Endothelial cell of umbilical vein (primary cell): ENCODE data around the gene CD86. TPM values are rescaled to one million over a fixed set of nuclear protein-coding genes. Genes with fewer than 3 reads are reported as not detected.

ENCODE experiments used
- BruUV-seq: library from RNA; stranded (reverse); fragments of 400-500 nt; replicated peaks from 2 replicates; lab custom pipeline; 2021; lab: Mats Ljungman, UMichigan
- CTCF ChIA-PET: fragments of 300-600, 350-600 bp; sonication (Branson Sonifier 250); formaldehyde crosslinking; loops from one replicate; lab custom pipeline; 2021; ENCODE audit warnings: antibody characterized with exemption, inconsistent platforms; lab: Charles Lee
- POLR2A ChIA-PET: fragments of 300-600, 350-600 bp; sonication (Branson Sonifier 250); formaldehyde crosslinking; loops from one replicate; lab custom pipeline; 2021; ENCODE audit warnings: antibody characterized with exemption, inconsistent platforms; lab: Charles Lee
- DNase-seq: peaks from one replicate; pipeline ENCODE4 v3.0.0-alpha.2; 2011; ENCODE audit warnings: low read depth, low spot score
- FAIRE-seq: peaks from 2 replicates; lab custom pipeline; 2011; peaks lifted over from hg19 to GRCh38; lab: Jason Lieb, UNC
- H2AFZ ChIP-seq: 2 replicates; pipeline ENCODE4 v1.6.0; 2012; ENCODE audit warnings: low read depth, low read length, control low read depth, inconsistent platforms
- H3K27ac ChIP-seq: 2 replicates; pipeline ENCODE4 v1.5.1; 2011; ENCODE audit warnings: low read depth, mild to moderate bottlenecking, control low read depth, low read length, moderate library complexity; ENCODE audit not compliant: insufficient read depth
- H3K27me3 ChIP-seq, 2 experiments: 2 replicates each; pipeline versions ENCODE4 v1.6.0 to v1.6.1; 2011; ENCODE audit warnings: low read length in 2 of 2, mixed read lengths in 1 of 2; ENCODE audit not compliant: control insufficient read depth in 2 of 2, insufficient read depth in 2 of 2
- H3K36me3 ChIP-seq, 2 experiments: 2 replicates in 1 of 2; 3 replicates in 1 of 2; pipeline ENCODE4 v1.5.1; 2011; ENCODE audit warnings: low read length in 2 of 2, mild to moderate bottlenecking in 1 of 2, moderate library complexity in 1 of 2; ENCODE audit not compliant: control insufficient read depth in 2 of 2, insufficient read depth in 2 of 2; ENCODE audit errors: extremely low read depth in 1 of 2
- H3K4me1 ChIP-seq: 3 replicates; pipeline ENCODE4 v1.5.1; 2011; ENCODE audit warnings: mild to moderate bottlenecking, low read length; ENCODE audit not compliant: control insufficient read depth, insufficient read depth; ENCODE audit errors: extremely low read depth
- H3K4me2 ChIP-seq: 2 replicates; pipeline ENCODE4 v1.6.1; 2011; ENCODE audit warnings: low read length, control low read depth, mixed read lengths; ENCODE audit not compliant: insufficient read depth
- H3K4me3 ChIP-seq, 3 experiments: fragments of 200-600 bp in 1 of 3; sonication (generic), shearing (Covaris generic) in 1 of 3; replicated peaks in 1 of 3; 2 replicates each; pipeline ENCODE4 v1.5.1; 2011 to 2016; ENCODE audit warnings: control low read depth in 3 of 3, low read length in 3 of 3, mild to moderate bottlenecking in 2 of 3, inconsistent platforms in 1 of 3, low read depth in 1 of 3, moderate library complexity in 1 of 3; ENCODE audit not compliant: insufficient read depth in 1 of 3
- H3K79me2 ChIP-seq: 2 replicates; pipeline ENCODE4 v1.6.0; 2012; ENCODE audit warnings: low read length, inconsistent platforms; ENCODE audit not compliant: control insufficient read depth, insufficient read depth
- H3K9ac ChIP-seq: replicated peaks from 2 replicates; pipeline ENCODE3; 2011; ENCODE audit warnings: low read length, control low read depth; ENCODE audit not compliant: insufficient read depth; ENCODE audit errors: extremely low read depth
- H3K9me1 ChIP-seq: replicated peaks from 3 replicates; pipeline ENCODE4 v1.6.0; 2011; ENCODE audit warnings: mild to moderate bottlenecking, low read length; ENCODE audit not compliant: control insufficient read depth, insufficient read depth; ENCODE audit errors: extremely low read depth
- H3K9me3 ChIP-seq: replicated peaks from 2 replicates; pipeline ENCODE4 v1.5.1; 2012; ENCODE audit warnings: low read length, inconsistent platforms; ENCODE audit not compliant: control insufficient read depth, insufficient read depth
- H4K20me1 ChIP-seq: replicated peaks from 2 replicates; pipeline ENCODE3; 2011; ENCODE audit warnings: mild to moderate bottlenecking, low read length; ENCODE audit not compliant: control insufficient read depth, insufficient read depth; ENCODE audit errors: extremely low read depth
- CTCF ChIP-seq, 2 donors: IDR thresholded peaks; 1 replicate in 1 of 2; 2 replicates in 1 of 2; pipeline ENCODE4 v1.5.1; 2011; ENCODE audit warnings: low read length in 2 of 2, mild to moderate bottlenecking in 2 of 2, moderate library complexity in 2 of 2, control low read depth in 1 of 2, inconsistent platforms in 1 of 2, low read depth in 1 of 2; ENCODE audit not compliant: insufficient read depth in 1 of 2; ENCODE audit errors: extremely low read depth in 1 of 2
- EZH2 ChIP-seq: IDR thresholded peaks from 2 replicates; pipeline ENCODE4 v1.6.1; 2012; ENCODE audit warnings: borderline replicate concordance, low read depth, mild to moderate bottlenecking, moderate library complexity, low read length, inconsistent platforms; ENCODE audit not compliant: severe bottlenecking
- FOS ChIP-seq: IDR thresholded peaks from 2 replicates; pipeline ENCODE4 v1.6.1; 2011; ENCODE audit warnings: mild to moderate bottlenecking, low read length, moderate library complexity, borderline replicate concordance; ENCODE audit not compliant: insufficient read depth
- GATA2 ChIP-seq: IDR thresholded peaks from 2 replicates; pipeline ENCODE4 v1.7.0; 2011; ENCODE audit warnings: low read depth, mild to moderate bottlenecking, moderate library complexity, mixed read lengths, low read length; ENCODE audit not compliant: insufficient read length, insufficient read depth
- JUN ChIP-seq: IDR thresholded peaks from 2 replicates; pipeline ENCODE4 v1.6.1; 2011; ENCODE audit warnings: borderline replicate concordance, low read depth; ENCODE audit not compliant: insufficient read length, insufficient read depth
- MAX ChIP-seq: IDR thresholded peaks from 2 replicates; pipeline ENCODE4 v1.6.1; 2011; ENCODE audit not compliant: insufficient read depth, insufficient read length
- MYC ChIP-seq: IDR thresholded peaks from one replicate; pipeline ENCODE4 v1.6.1; 2011; ENCODE audit warnings: mild to moderate bottlenecking, low read depth, low read length
- POLR2A ChIP-seq: IDR thresholded peaks from 2 replicates; pipeline ENCODE4 v1.6.1; 2012; ENCODE audit warnings: low read depth, mild to moderate bottlenecking, control low read depth, low read length
- POLR2AphosphoS5 ChIP-seq: IDR thresholded peaks from 2 replicates; pipeline ENCODE4 v1.6.1; 2012; ENCODE audit warnings: low read depth, mild to moderate bottlenecking, control low read depth, low read length, moderate library complexity; ENCODE audit not compliant: insufficient read depth
- dilution Hi-C: fragments of 300-500 bp; cut with MboI; formaldehyde crosslinking; loops from one replicate; pipeline ENCODE4 v1.15.0; 2019; ENCODE audit warnings: low sequenced_read_pairs; ENCODE audit not compliant: extremely low pct_ligation_motif_present
- intact Hi-C: fragments of 100-400 bp; cut with micrococcal nuclease; formaldehyde crosslinking; loops from one replicate; pipeline ENCODE4 v1.10.0; 2022
- polyA plus RNA-seq, 4 experiments: library from polyadenylated mRNA; depleted of rRNA in 3 of 4; stranded (reverse) in 3 of 4; unstranded in 1 of 4; fragments of >200 nt; gene quantifications; 2 replicates each; pipeline versions ENCODE4 v1.2.1 to v1.2.3, GENCODE V29; 2011 to 2012; ENCODE audit warnings: missing spikeins in 1 of 4
- total RNA-seq: library from RNA; stranded (reverse); gene quantifications from 2 replicates; pipeline ENCODE4 v1.2.3, GENCODE V29; 2021

Gene CD86
- total and polyA plus RNA-seq, 2 donors (not counting 3 experiments of a cell fraction or from before 2014, with no cell fraction given), result not detected

GRCh38 chr3:122102191-122102935, 47.2 kb downstream of the CD86 start:
- DNase-seq (no peak), FAIRE-seq (no peak)
- H3K9me3 ChIP-seq, result no peaks in the 10 kb centered on the region
- no peaks in the 10 kb centered on the region for H3K4me1 ChIP-seq
- H3K4me3 ChIP-seq, result no peak overlapping the region
- CTCF ChIA-PET, result interaction anchor here (0.7 to 4.1 kb wide), 17 partner anchors 9 to 1457 kb away, joined by 3 to 70 read pairs (median 4); no protein-coding TSS in a partner anchor
- BruUV-seq, result no TSS peak
- H2AFZ ChIP-seq, result no peak overlapping the region
- TF ChIP-seq GATA2 (no peak), POLR2AphosphoS5 (no peak), JUN (no peak), EZH2 (no peak), POLR2A (no peak), CTCF (IDR thresholded peaks at IDR 0.05; ENCODE audit: extremely low read depth in 1 of 2, insufficient read depth in 1 of 2, low read depth in 1 of 2, low read length in 2 of 2) (no peak), MYC (no peak), MAX (no peak), FOS (no peak)
- no peaks in the 10 kb centered on the region for H3K79me2 ChIP-seq
- no peaks in the 10 kb centered on the region for H4K20me1 ChIP-seq
- no peaks in the 10 kb centered on the region for H3K9me1 ChIP-seq
- intact Hi-C loops (loop anchor here (5.0 to 10.0 kb wide), 2 partner anchors 280 to 572 kb away; partner anchors contain the start of genes FAM162A and MIX23), dilution Hi-C loops (no loop called here)
- no peak overlapping the region for H3K27ac ChIP-seq
- H3K9ac ChIP-seq, result no peak overlapping the region
- POLR2A ChIA-PET, result no interaction called here
- H3K4me2 ChIP-seq, result no peak overlapping the region
- H3K36me3 ChIP-seq, result no peaks in the 10 kb centered on the region
- H3K27me3 ChIP-seq, result peaks cover 7 to 11% of the 10 kb centered on the region in 2 experiments
